Esophagus muscularis mucosa (tissue), 4 donors: Measurements from ENCODE around the gene ZNF687.

Source experiments
- CTCF ChIP-seq, 3 experiments: fragments of 200-600 bp in 2 of 3; fragments of 450-650 bp in 1 of 3; sonication (generic) in 2 of 3; IDR thresholded peaks; one replicate each; pipeline ENCODE4 v1.5.1; 2017 to 2019; ENCODE audit warnings: antibody characterized with exemption in 3 of 3, mild to moderate bottlenecking in 2 of 3, moderate library complexity in 1 of 3
- EP300 ChIP-seq: sonication (generic); formaldehyde crosslinking; IDR thresholded peaks from one replicate; pipeline ENCODE4 v1.6.1; 2017; ENCODE audit warnings: antibody characterized with exemption
- POLR2A ChIP-seq: fragments of 450-650 bp; IDR thresholded peaks from one replicate; pipeline ENCODE4 v1.6.1; 2017; ENCODE audit warnings: antibody characterized with exemption, moderate library complexity, mild to moderate bottlenecking, low read depth
- POLR2AphosphoS5 ChIP-seq, 2 donors: sonication (generic); formaldehyde crosslinking; IDR thresholded peaks; one replicate each; pipeline ENCODE4 v1.6.1; 2017; ENCODE audit warnings: antibody characterized with exemption in 2 of 2

- TF ChIP-seq CTCF (IDR thresholded peaks at IDR 0.05) (no peak), POLR2A (no peak), EP300 (no peak), POLR2AphosphoS5 (IDR thresholded peaks at IDR 0.05) (peak in 1 of 2 donors; percentile 19)
Observed at GRCh38 chr1:151309811-151310323, 27.8 kb downstream of the ZNF687 start.
